Peyer's patch (tissue), 4 donors: ENCODE measurements around the gene SUSD1. TPM values are rescaled to one million over a fixed set of nuclear protein-coding genes. Genes with fewer than 3 reads are reported as not detected.
A peak's percentile ranks its signal among the peaks of the same experiment; 100 is the strongest.
"Not testable (repeated sequence)": the region's sequence is repeated elsewhere in the genome, so short reads cannot be mapped to it uniquely, and the experiment has no call there.

Source experiments
- DNase-seq, 3 donors: peaks; one replicate each; pipeline ENCODE4 v3.0.0-alpha.2; 2017 to 2019
- H3K27ac ChIP-seq, 4 donors: fragments of 200-600 bp; sonication (generic); one replicate each; pipeline ENCODE4 v1.5.1; 2016 to 2019
- H3K27me3 ChIP-seq, 2 donors: fragments of 200-600 bp; sonication (generic); one replicate each; pipeline ENCODE4 v1.5.1; 2019
- H3K36me3 ChIP-seq, 3 donors: fragments of 200-600 bp; sonication (generic); one replicate each; pipeline ENCODE4 v1.5.1; 2016 to 2019
- H3K4me1 ChIP-seq, 4 donors: fragments of 200-600 bp; sonication (generic); one replicate each; pipeline ENCODE4 v1.5.1; 2016 to 2019
- H3K4me3 ChIP-seq, 4 donors: fragments of 200-600 bp; sonication (generic); 1 replicate in 3 of 4; 2 replicates in 1 of 4; pipeline ENCODE4 v1.5.1; 2016 to 2019; ENCODE audit warnings: mild to moderate bottlenecking in 1 of 4
- H3K9me3 ChIP-seq, 4 donors: fragments of 200-600 bp; sonication (generic); one replicate each; pipeline ENCODE4 v1.5.1; 2016 to 2019; ENCODE audit warnings: mild to moderate bottlenecking in 1 of 4
- POLR2A ChIP-seq, 2 donors: fragments of 450-650 bp; IDR thresholded peaks; one replicate each; pipeline ENCODE4 v1.5.1; 2017; ENCODE audit warnings: antibody characterized with exemption in 2 of 2, mild to moderate bottlenecking in 2 of 2, moderate library complexity in 2 of 2
- total RNA-seq, 4 donors: library from RNA; depleted of rRNA; stranded (reverse); fragments of >200 nt; gene quantifications; one replicate each; pipeline ENCODE4 v1.1.0, GENCODE V29; 2016
- TF ChIP-seq, protein P1 (sequence below), 6 experiments: fragments of 450-650 bp in 4 of 6; fragments of 200-600 bp in 2 of 6; sonication (generic) in 1 of 6; IDR thresholded peaks; one replicate each; pipeline ENCODE4 v1.5.1; 2017 to 2019; ENCODE audit warnings: antibody characterized with exemption in 6 of 6, mild to moderate bottlenecking in 3 of 6, moderate library complexity in 1 of 6

Gene SUSD1
- total RNA-seq, 4 donors from 2014 or later: 10.6 to 28.9 (median 21.3) TPM

DNA sequence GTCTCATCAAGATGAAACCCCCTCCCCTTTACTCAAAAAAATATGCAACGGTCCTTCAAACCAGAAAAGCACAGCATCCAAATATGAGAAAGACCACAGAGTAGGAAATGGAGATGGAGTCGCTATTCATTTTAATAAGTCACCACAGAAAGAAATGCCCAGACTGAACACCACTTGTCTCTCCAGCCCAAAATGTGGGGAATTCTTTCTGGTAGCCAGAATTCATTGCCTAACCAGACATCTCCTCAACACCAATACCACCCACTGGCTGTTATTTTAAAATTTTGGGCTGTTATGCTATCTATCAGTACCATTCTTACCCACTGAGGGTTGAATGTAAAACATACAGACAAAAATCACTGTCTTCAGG, 100.1 kb downstream of the SUSD1 start:
- H3K4me1 ChIP-seq: peaks cover 0 to 17% (median under 1%) of the 10 kb centered on the region in 4 donors
- no peaks in the 10 kb centered on the region for H3K27me3 ChIP-seq
- no peak overlapping the region for H3K4me3 ChIP-seq
- DNase-seq: no peak
- H3K27ac ChIP-seq: peak overlapping the region in 1 of 4 donors; percentile 80
- no peaks in the 10 kb centered on the region for H3K9me3 ChIP-seq
- no peak for TF ChIP-seq POLR2A (IDR thresholded peaks at IDR 0.05)
- TF ChIP-seq, protein P1, sequence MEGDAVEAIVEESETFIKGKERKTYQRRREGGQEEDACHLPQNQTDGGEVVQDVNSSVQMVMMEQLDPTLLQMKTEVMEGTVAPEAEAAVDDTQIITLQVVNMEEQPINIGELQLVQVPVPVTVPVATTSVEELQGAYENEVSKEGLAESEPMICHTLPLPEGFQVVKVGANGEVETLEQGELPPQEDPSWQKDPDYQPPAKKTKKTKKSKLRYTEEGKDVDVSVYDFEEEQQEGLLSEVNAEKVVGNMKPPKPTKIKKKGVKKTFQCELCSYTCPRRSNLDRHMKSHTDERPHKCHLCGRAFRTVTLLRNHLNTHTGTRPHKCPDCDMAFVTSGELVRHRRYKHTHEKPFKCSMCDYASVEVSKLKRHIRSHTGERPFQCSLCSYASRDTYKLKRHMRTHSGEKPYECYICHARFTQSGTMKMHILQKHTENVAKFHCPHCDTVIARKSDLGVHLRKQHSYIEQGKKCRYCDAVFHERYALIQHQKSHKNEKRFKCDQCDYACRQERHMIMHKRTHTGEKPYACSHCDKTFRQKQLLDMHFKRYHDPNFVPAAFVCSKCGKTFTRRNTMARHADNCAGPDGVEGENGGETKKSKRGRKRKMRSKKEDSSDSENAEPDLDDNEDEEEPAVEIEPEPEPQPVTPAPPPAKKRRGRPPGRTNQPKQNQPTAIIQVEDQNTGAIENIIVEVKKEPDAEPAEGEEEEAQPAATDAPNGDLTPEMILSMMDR (IDR thresholded peaks at IDR 0.05): no peak
- peaks cover 0 to 6% (median 0%) of the 10 kb centered on the region in 3 donors for H3K36me3 ChIP-seq

DNA sequence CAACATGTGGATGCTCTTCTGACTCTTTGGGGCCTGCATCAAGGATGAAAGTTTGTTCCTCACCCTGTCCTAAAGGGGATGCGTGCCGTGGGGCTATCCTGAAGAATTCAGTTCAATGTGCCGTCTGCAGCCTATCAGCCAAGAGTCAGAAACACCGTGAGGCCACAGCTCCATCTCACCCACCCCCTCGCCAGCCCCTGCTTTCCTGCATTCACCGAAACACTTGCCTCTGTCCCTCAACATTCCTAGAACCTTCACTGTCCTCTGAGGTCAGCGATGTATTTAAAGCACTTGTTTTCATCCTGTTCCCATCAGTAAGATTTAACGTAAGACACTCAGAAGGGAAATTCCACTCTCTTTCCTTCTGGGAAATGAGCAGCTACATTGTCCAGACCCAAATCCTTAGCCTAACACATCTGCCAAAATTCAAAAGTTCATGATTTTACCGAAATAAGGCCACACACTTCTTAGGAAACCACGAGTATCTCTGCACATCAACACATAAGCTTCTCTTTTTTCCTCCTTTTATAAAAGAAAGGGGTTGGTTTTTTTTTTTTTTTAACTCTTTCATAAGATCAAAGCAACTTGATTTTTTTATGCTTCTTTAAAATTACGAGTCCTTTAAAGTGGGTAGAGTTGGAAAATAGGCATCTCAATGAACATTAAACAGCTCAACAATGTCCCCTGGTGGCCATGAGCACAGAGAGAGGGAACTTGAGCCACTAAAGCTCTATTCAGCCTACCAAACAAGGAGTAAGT, 100.7 kb downstream of the SUSD1 start:
- peaks cover 0 to 6% (median 0%) of the 10 kb centered on the region in 3 donors for H3K36me3 ChIP-seq
- no peak for TF ChIP-seq POLR2A (IDR thresholded peaks at IDR 0.05)
- TF ChIP-seq, protein P1 (IDR thresholded peaks at IDR 0.05): peak; percentile 67 to 99 (median 94)
- H3K4me3 ChIP-seq: no peak overlapping the region
- peak in 2 of 3 donors; percentile 77 to 91 for DNase-seq
- no peaks in the 10 kb centered on the region for H3K9me3 ChIP-seq
- peak overlapping the region in 3 of 4 donors; percentile 5 to 80 (median 62) for H3K27ac ChIP-seq
- peaks cover 0 to 22% (median 1%) of the 10 kb centered on the region in 4 donors for H3K4me1 ChIP-seq
- H3K27me3 ChIP-seq: no peaks in the 10 kb centered on the region

DNA sequence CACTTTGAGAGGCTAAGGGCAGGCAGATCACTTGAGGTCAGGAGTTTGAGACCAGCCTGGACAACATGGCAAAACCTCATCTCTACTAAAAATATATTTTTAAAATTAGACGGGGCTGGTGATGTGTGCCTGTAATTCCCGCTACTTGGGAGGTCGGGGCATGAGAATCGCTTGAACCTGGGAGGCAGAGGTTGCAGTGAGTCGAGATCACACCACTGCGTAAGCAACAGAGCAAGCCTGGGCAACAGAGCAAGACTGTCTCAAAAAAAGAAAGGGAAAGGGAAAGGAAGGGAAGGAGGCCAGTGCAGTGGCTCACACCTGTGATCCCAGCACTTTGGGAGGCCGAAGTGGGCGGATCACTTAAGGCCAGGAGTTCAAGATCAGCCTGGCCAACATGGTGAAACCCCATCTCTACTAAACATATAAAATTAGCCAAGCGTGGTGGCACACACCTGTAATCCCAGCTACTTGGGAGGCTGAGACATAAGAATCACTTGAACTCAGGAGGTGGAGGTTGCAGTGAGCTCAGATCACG, 101.4 kb downstream of the SUSD1 start:
- not testable (repeated sequence) for H3K9me3 ChIP-seq, H3K36me3 ChIP-seq, DNase-seq, H3K4me3 ChIP-seq, H3K27me3 ChIP-seq
- H3K4me1 ChIP-seq: peaks cover 0 to 29% (median 5%) of the 10 kb centered on the region in 4 donors
- peak overlapping the region in 3 of 4 donors; percentile 5 to 80 (median 62) for H3K27ac ChIP-seq

DNA sequence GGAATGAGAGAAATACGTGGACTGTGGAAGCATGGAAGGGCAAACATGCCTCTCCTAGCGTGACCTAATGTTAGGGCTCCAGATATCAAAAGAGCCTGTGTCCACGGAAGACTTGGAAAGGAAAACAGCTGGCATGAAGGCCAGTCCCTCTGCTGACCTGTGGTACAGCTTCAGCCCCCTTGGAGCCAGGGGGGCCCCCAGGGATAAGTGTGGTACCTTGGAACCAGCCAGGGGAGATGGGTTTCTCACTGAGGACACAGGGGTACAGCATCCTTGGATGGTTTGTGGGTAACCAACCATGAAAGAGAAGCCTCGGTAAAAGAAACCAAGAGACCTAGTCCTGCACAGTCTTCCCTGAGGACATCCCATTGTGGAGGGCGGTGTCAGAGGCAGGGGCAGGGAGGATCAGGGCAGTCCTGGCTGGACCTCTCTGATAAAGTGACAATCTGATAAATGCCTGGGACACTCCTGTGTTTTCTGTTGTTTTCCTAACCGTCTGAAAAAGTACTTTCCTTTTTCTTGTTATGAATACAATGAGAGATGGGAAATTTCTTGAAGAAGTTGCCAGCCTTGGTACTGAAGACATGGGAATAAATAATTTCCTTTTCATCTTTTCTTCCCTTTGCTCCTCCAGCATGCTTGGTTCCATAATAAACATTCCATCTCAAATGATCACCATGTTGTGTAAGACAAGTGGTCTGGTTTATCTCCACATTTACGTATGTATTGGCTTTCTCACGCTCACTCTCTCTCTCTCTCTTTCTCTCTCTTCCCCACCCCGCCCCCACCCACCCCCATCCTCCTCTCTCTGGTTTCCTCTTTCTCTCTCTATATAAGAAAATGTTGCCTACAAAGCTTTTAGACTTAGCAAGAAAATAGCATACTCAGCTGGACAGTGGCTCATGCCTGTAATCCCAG, 102.1 kb downstream of the SUSD1 start:
- Histone ChIP-seq H3K9me3 (no peaks in the 10 kb centered on the region), H3K27ac (peak overlapping the region in 2 of 4 donors; percentile 62 to 80), H3K4me1 (peaks cover 0 to 31% (median 5%) of the 10 kb centered on the region in 4 donors), H3K27me3 (no peaks in the 10 kb centered on the region), H3K4me3 (no peak overlapping the region), H3K36me3 (peaks cover 0 to 3% (median 0%) of the 10 kb centered on the region in 3 donors)
- no peak for TF ChIP-seq POLR2A (IDR thresholded peaks at IDR 0.05)
- TF ChIP-seq, protein P1 (IDR thresholded peaks at IDR 0.05): no peak
- DNase-seq: no peak

DNA sequence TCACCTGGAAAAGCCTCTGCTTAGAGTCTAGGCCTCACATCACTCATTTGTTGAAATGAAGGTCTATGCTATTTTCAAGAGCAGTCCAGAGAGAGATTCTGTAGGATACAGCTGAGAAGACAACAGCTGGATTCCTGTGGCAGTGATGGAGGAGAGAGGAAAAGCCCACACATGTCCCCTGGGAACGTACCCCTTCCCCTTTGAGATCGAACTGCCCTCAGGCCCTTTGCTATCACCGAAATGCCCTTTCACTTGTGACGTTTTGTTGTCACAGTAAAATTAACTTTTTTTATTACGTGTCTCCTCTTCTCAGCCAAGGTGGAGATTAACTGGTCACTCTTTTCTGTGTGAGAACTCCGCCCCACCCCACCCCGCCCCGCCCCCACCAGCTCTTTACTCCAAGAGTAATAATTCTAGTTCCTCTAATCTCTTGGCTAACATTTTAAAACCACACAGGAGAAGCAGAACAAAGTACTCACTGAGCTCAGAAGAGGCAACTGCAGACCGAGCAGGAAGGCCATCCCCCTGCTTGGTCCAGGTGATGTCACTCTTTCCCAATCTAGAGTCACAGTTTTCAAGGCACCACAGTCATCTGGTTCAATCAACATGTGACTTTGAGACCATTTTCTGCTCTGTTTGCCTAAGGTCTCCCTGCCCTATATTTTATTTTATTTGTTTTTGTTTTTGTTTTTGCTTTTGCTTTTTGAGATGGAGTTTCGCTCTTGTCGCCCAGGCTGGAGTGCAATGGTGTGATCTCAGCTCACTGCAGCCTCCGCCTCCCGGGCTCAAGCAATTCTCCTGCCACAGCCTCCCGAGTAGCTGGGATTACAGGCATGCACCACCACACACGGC, 105.6 kb downstream of the SUSD1 start:
- peak in 1 of 2 donors; percentile 11 for TF ChIP-seq POLR2A (IDR thresholded peaks at IDR 0.05)
- TF ChIP-seq, protein P1 (IDR thresholded peaks at IDR 0.05): no peak
- no peaks in the 10 kb centered on the region for H3K9me3 ChIP-seq
- H3K36me3 ChIP-seq: no peaks in the 10 kb centered on the region
- H3K4me3 ChIP-seq: no peak overlapping the region
- H3K27ac ChIP-seq: peak overlapping the region; percentile 46 to 92 (median 54)
- H3K4me1 ChIP-seq: peaks cover 0 to 38% (median 7%) of the 10 kb centered on the region in 4 donors
- peak; percentile 33 to 73 (median 69) for DNase-seq
- H3K27me3 ChIP-seq: no peaks in the 10 kb centered on the region
